GM23248 (cell line): Measurements from ENCODE around the gene CEBPG.

ENCODE experiments used
- EZH2 ChIP-seq: fragments of 200-600 bp; sonication (generic); IDR thresholded peaks from 2 replicates; pipeline ENCODE4 v1.6.1; 2018; ENCODE audit warnings: antibody characterized with exemption, mild to moderate bottlenecking; ENCODE audit not compliant: insufficient read depth, poor library complexity, severe bottlenecking
- EZH2phosphoT487 ChIP-seq: fragments of 200-600 bp; sonication (generic); IDR thresholded peaks from 2 replicates; pipeline ENCODE4 v1.6.1; 2018; ENCODE audit warnings: antibody characterized with exemption, moderate library complexity, mild to moderate bottlenecking, low read depth; ENCODE audit not compliant: insufficient read depth

DNA sequence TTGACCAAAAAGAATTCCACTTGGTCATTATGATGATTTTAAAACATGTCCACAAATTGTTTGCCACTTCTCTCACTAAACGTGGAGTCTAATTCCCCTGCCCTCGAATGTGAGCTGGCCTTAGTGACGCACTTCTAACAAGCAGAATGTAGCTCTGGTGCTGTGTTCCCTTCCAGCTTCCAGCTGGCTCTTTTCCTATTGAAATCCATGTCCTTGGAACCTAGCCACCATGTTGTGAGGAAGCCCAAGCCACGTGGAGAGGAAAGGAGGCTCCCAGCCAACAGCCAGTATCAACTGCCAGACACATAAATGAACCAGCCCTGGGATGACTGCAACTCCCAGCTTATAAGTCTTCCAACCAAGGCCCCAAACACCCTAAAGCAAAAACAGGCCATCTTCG is 47.6 kb upstream of the CEBPG start:
- no peak for TF ChIP-seq EZH2
- TF ChIP-seq EZH2phosphoT487, result no peak
